ENCODE measurements around the gene SLC39A5. TPM values are rescaled to one million over a fixed set of nuclear protein-coding genes. Genes with fewer than 3 reads are reported as not detected.
"Not testable (repeated sequence)": the region's sequence is repeated elsewhere in the genome, so short reads cannot be mapped to it uniquely, and the experiment has no call there.

SLC39A5 gene
- total and polyA plus RNA-seq, 4 donors, result 125 to 195 (median 142) TPM

- H3K27ac ChIP-seq (ENCODE audit: low read depth in 1 of 2, low read length in 2 of 2); H3K9me3 ChIP-seq (ENCODE audit: control insufficient read depth in 4 of 4, low read length in 3 of 4); DNase-seq (ENCODE audit: low spot score); H3K9ac ChIP-seq (ENCODE audit: low read depth in 1 of 2, low read length in 2 of 2); H3K27me3 ChIP-seq (ENCODE audit: control insufficient read depth in 4 of 4, insufficient read depth in 4 of 4, low read length in 3 of 4); H3K4me3 ChIP-seq (ENCODE audit: low read depth in 1 of 3, low read length in 3 of 3): not testable (repeated sequence)
- 94% methylated on average over 5 of the region's 5 CpGs for WGBS
- H3K4me1 ChIP-seq (ENCODE audit: control insufficient read depth in 4 of 4, insufficient read depth in 4 of 4, low read length in 3 of 4), result peaks cover 1 to 47% (median 43%) of the 10 kb centered on the region in 4 donors
- peaks cover 9 to 34% (median 25%) of the 10 kb centered on the region in 4 donors for H3K36me3 ChIP-seq (ENCODE audit: control insufficient read depth in 4 of 4, insufficient read depth in 3 of 4, low read depth in 1 of 4, low read length in 3 of 4)
Observed at GRCh38 chr12:56284263-56284662, 54.4 kb downstream of the SLC39A5 start.

GRCh38 chr12:56286044-56286830, 56.4 kb downstream of the SLC39A5 start:
- peaks cover 3 to 35% (median 32%) of the 10 kb centered on the region in 4 donors for H3K4me1 ChIP-seq (ENCODE audit: control insufficient read depth in 4 of 4, insufficient read depth in 4 of 4, low read length in 3 of 4)
- TF ChIP-seq EGR1 (IDR thresholded peaks at IDR 0.05; ENCODE audit: low read depth in 2 of 2), result no peak
- no peak for TF ChIP-seq REST (IDR thresholded peaks at IDR 0.05)
- TF ChIP-seq FOXA1 (IDR thresholded peaks at IDR 0.05), result no peak
- no peak for TF ChIP-seq RAD21 (IDR thresholded peaks at IDR 0.05)
- no peak for TF ChIP-seq HNF4G (IDR thresholded peaks at IDR 0.05)
- TF ChIP-seq GABPA (IDR thresholded peaks at IDR 0.05 in 1 of 2, conservative IDR thresholded peaks at IDR 0.05 in 1 of 2), result no peak
- TF ChIP-seq, protein P1, sequence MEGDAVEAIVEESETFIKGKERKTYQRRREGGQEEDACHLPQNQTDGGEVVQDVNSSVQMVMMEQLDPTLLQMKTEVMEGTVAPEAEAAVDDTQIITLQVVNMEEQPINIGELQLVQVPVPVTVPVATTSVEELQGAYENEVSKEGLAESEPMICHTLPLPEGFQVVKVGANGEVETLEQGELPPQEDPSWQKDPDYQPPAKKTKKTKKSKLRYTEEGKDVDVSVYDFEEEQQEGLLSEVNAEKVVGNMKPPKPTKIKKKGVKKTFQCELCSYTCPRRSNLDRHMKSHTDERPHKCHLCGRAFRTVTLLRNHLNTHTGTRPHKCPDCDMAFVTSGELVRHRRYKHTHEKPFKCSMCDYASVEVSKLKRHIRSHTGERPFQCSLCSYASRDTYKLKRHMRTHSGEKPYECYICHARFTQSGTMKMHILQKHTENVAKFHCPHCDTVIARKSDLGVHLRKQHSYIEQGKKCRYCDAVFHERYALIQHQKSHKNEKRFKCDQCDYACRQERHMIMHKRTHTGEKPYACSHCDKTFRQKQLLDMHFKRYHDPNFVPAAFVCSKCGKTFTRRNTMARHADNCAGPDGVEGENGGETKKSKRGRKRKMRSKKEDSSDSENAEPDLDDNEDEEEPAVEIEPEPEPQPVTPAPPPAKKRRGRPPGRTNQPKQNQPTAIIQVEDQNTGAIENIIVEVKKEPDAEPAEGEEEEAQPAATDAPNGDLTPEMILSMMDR (IDR thresholded peaks at IDR 0.05; ENCODE audit: low read depth, low read length, missing input control), result no peak
- no peak for TF ChIP-seq ZBTB33 (IDR thresholded peaks at IDR 0.05)
- no peak for TF ChIP-seq NR2F2 (IDR thresholded peaks at IDR 0.05)
- no peak for TF ChIP-seq RXRA (IDR thresholded peaks at IDR 0.05)
- TF ChIP-seq, protein P2, sequence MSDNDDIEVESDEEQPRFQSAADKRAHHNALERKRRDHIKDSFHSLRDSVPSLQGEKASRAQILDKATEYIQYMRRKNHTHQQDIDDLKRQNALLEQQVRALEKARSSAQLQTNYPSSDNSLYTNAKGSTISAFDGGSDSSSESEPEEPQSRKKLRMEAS (IDR thresholded peaks at IDR 0.05), result no peak
- TF ChIP-seq JUND (IDR thresholded peaks at IDR 0.05), result no peak
- no peak for TF ChIP-seq TAF1 (conservative IDR thresholded peaks at IDR 0.05)
- no peak for TF ChIP-seq HNF4A (conservative IDR thresholded peaks at IDR 0.05)
- no peak for TF ChIP-seq YY1 (IDR thresholded peaks at IDR 0.05)
- H3K27ac ChIP-seq (ENCODE audit: low read depth in 1 of 2, low read length in 2 of 2), result no peak overlapping the region
- H3K9me3 ChIP-seq (ENCODE audit: control insufficient read depth in 4 of 4, low read length in 3 of 4), result no peaks in the 10 kb centered on the region
- H3K4me3 ChIP-seq (ENCODE audit: low read depth in 1 of 3, low read length in 3 of 3), result no peak overlapping the region
- WGBS, result 37% methylated on average over 4 of the region's 4 CpGs
- no peak overlapping the region for H3K9ac ChIP-seq (ENCODE audit: low read depth in 1 of 2, low read length in 2 of 2)
- no peaks in the 10 kb centered on the region for H3K27me3 ChIP-seq (ENCODE audit: control insufficient read depth in 4 of 4, insufficient read depth in 4 of 4, low read length in 3 of 4)
- peaks cover 10 to 36% (median 27%) of the 10 kb centered on the region in 4 donors for H3K36me3 ChIP-seq (ENCODE audit: control insufficient read depth in 4 of 4, insufficient read depth in 3 of 4, low read depth in 1 of 4, low read length in 3 of 4)
- DNase-seq (ENCODE audit: low spot score), result no peak

Other genes with a start within 250 kb of the SLC39A5 start
- 10 to 100 TPM; 17.3 to 39.3 TPM for gene SUOX, start 232.8 kb upstream of the SLC39A5 start, total RNA-seq
- gene SUOX, start 232.8 kb upstream of the SLC39A5 start, polyA plus RNA-seq, result 10 to 100 TPM; 33.0 to 33.1 TPM
- gene IKZF4, start 209.0 kb upstream of the SLC39A5 start, total RNA-seq, result 1 to 10 TPM in 1 of 2 donors, under 1 TPM in 1; 0.47 to 1.9 TPM
- gene IKZF4, start 209.0 kb upstream of the SLC39A5 start, polyA plus RNA-seq, result under 1 TPM; 0.69 to 0.80 TPM
- gene RPS26, start 188.1 kb upstream of the SLC39A5 start, total RNA-seq, result 100 to 1,000 TPM in 1 of 2 donors, 10 to 100 TPM in 1; 62.2 to 187 TPM
- gene RPS26, start 188.1 kb upstream of the SLC39A5 start, polyA plus RNA-seq, result 100 to 1,000 TPM; 250 to 402 TPM
- gene ERBB3, start 149.9 kb upstream of the SLC39A5 start, total RNA-seq, result 100 to 1,000 TPM in 1 of 2 donors, 10 to 100 TPM in 1; 69.0 to 141 TPM
- 10 to 100 TPM; 32.4 to 34.2 TPM for gene ERBB3, start 149.9 kb upstream of the SLC39A5 start, polyA plus RNA-seq
- gene PA2G4, start 125.5 kb upstream of the SLC39A5 start, total RNA-seq, result 100 to 1,000 TPM in 1 of 2 donors, 10 to 100 TPM in 1; 74.3 to 148 TPM
- gene PA2G4, start 125.5 kb upstream of the SLC39A5 start, polyA plus RNA-seq, result 10 to 100 TPM; 56.8 to 62.9 TPM
- 1,000 to 10,000 TPM in 1 of 2 donors, 100 to 1,000 TPM in 1; 979 to 1,323 TPM for gene RPL41, start 113.4 kb upstream of the SLC39A5 start, total RNA-seq
- gene RPL41, start 113.4 kb upstream of the SLC39A5 start, polyA plus RNA-seq, result 1,000 to 10,000 TPM; 1,640 to 2,155 TPM
- 1 to 10 TPM; 2.0 to 5.2 TPM for gene ZC3H10, start 111.8 kb upstream of the SLC39A5 start, total RNA-seq
- 1 to 10 TPM; 1.3 to 1.8 TPM for gene ZC3H10, start 111.8 kb upstream of the SLC39A5 start, polyA plus RNA-seq
- gene ESYT1, start 101.8 kb upstream of the SLC39A5 start, total RNA-seq, result 10 to 100 TPM; 59.5 to 93.5 TPM
- gene ESYT1, start 101.8 kb upstream of the SLC39A5 start, polyA plus RNA-seq, result 10 to 100 TPM; 41.0 to 58.1 TPM
- gene MYL6B, start 77.5 kb upstream of the SLC39A5 start, total RNA-seq, result 10 to 100 TPM in 1 of 2 donors, 1 to 10 TPM in 1; 3.7 to 14.2 TPM
- gene MYL6B, start 77.5 kb upstream of the SLC39A5 start, polyA plus RNA-seq, result 10 to 100 TPM; 11.2 to 13.9 TPM
- gene MYL6, start 71.7 kb upstream of the SLC39A5 start, total RNA-seq, result 100 to 1,000 TPM; 298 to 482 TPM
- 100 to 1,000 TPM; 766 to 975 TPM for gene MYL6, start 71.7 kb upstream of the SLC39A5 start, polyA plus RNA-seq
- 10 to 100 TPM; 20.5 to 24.6 TPM for gene SMARCC2, start 40.6 kb upstream of the SLC39A5 start, total RNA-seq
- gene SMARCC2, start 40.6 kb upstream of the SLC39A5 start, polyA plus RNA-seq, result 10 to 100 TPM; 12.8 to 24.8 TPM
- 10 to 100 TPM; 22.1 to 31.8 TPM for gene RNF41, start 8.1 kb upstream of the SLC39A5 start, total RNA-seq
- 10 to 100 TPM in 1 of 2 donors, 1 to 10 TPM in 1; 7.6 to 11.5 TPM for gene RNF41, start 8.1 kb upstream of the SLC39A5 start, polyA plus RNA-seq
- 10 to 100 TPM; 10.8 to 13.1 TPM for gene NABP2, start 5.7 kb upstream of the SLC39A5 start, total RNA-seq
- gene NABP2, start 5.7 kb upstream of the SLC39A5 start, polyA plus RNA-seq, result 10 to 100 TPM; 12.1 to 14.5 TPM
- 10 to 100 TPM in 1 of 2 donors, 1 to 10 TPM in 1; 8.3 to 13.6 TPM for gene ANKRD52, start 28.3 kb downstream of the SLC39A5 start, total RNA-seq
- 10 to 100 TPM in 1 of 2 donors, 1 to 10 TPM in 1; 5.4 to 10.3 TPM for gene ANKRD52, start 28.3 kb downstream of the SLC39A5 start, polyA plus RNA-seq
- gene COQ10A, start 36.9 kb downstream of the SLC39A5 start, total RNA-seq, result 10 to 100 TPM in 1 of 2 donors, 1 to 10 TPM in 1; 3.2 to 40.7 TPM
- gene COQ10A, start 36.9 kb downstream of the SLC39A5 start, polyA plus RNA-seq, result 10 to 100 TPM in 1 of 2 donors, 1 to 10 TPM in 1; 9.5 to 21.6 TPM
- gene CS, start 70.3 kb downstream of the SLC39A5 start, total RNA-seq, result 10 to 100 TPM; 59.0 to 79.9 TPM
- gene CS, start 70.3 kb downstream of the SLC39A5 start, polyA plus RNA-seq, result 10 to 100 TPM; 33.8 to 36.0 TPM
- 10 to 100 TPM; 24.6 to 68.7 TPM for gene CNPY2, start 85.9 kb downstream of the SLC39A5 start, total RNA-seq
- gene CNPY2, start 85.9 kb downstream of the SLC39A5 start, polyA plus RNA-seq, result 100 to 1,000 TPM in 1 of 2 donors, 10 to 100 TPM in 1; 72.6 to 163 TPM
- gene PAN2, start 103.9 kb downstream of the SLC39A5 start, total RNA-seq, result 10 to 100 TPM; 20.5 to 92.4 TPM
- gene PAN2, start 103.9 kb downstream of the SLC39A5 start, polyA plus RNA-seq, result 10 to 100 TPM; 26.9 to 28.5 TPM
- gene IL23A, start 108.8 kb downstream of the SLC39A5 start, total RNA-seq, result under 1 TPM in 1 of 2 donors, not detected in 1; 0.25 TPM
- under 1 TPM; 0.14 to 0.22 TPM for gene IL23A, start 108.8 kb downstream of the SLC39A5 start, polyA plus RNA-seq
- gene STAT2, start 130.1 kb downstream of the SLC39A5 start, total RNA-seq, result 100 to 1,000 TPM in 1 of 2 donors, 10 to 100 TPM in 1; 68.7 to 219 TPM
- 10 to 100 TPM; 48.4 to 64.5 TPM for gene STAT2, start 130.1 kb downstream of the SLC39A5 start, polyA plus RNA-seq
- 100 to 1,000 TPM in 1 of 2 donors, 10 to 100 TPM in 1; 11.9 to 109 TPM for gene APOF, start 132.8 kb downstream of the SLC39A5 start, total RNA-seq
- 100 to 1,000 TPM; 203 to 335 TPM for gene APOF, start 132.8 kb downstream of the SLC39A5 start, polyA plus RNA-seq
- 10 to 100 TPM; 12.9 to 17.6 TPM for gene TIMELESS, start 219.4 kb downstream of the SLC39A5 start, total RNA-seq
- gene TIMELESS, start 219.4 kb downstream of the SLC39A5 start, polyA plus RNA-seq, result 1 to 10 TPM; 5.1 to 7.8 TPM
- gene MIP, start 224.6 kb downstream of the SLC39A5 start, total RNA-seq, result under 1 TPM; 0.09 to 0.50 TPM
- gene MIP, start 224.6 kb downstream of the SLC39A5 start, polyA plus RNA-seq, result under 1 TPM; 0.28 to 0.60 TPM
- 1 to 10 TPM; 3.8 to 7.6 TPM for gene SPRYD4, start 238.5 kb downstream of the SLC39A5 start, total RNA-seq
- 10 to 100 TPM in 1 of 2 donors, 1 to 10 TPM in 1; 7.7 to 13.0 TPM for gene SPRYD4, start 238.5 kb downstream of the SLC39A5 start, polyA plus RNA-seq

All from liver (tissue), 9 donors.